Measurements from ENCODE around the gene CCT2.

The CCT2 gene

DNA sequence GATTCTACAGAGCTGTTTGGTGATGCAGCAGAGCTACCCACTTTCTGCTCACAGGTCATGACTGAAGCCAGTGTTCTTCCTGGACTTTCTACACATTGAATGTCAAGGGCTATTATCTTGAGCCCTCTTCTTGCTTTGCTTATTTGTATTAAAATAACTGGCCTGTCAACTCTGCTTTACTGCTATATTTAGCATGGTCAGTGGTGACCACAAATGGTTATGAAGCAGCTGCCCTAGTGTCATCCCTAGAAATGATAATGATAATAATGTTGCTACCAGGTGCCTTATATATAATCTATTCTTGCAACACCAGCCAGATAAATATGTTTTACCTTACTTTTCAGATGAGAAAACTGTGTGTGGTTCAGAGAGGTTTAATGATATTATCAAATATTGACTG, 28.1 kb downstream of the CCT2 start:
- DNase-seq (ENCODE audit: extremely low spot score), result no peak
- TF ChIP-seq NFRKB (IDR thresholded peaks at IDR 0.05), result no peak
- TF ChIP-seq HDGF (IDR thresholded peaks at IDR 0.05; ENCODE audit: borderline replicate concordance), result no peak
- no peak for TF ChIP-seq TARDBP (IDR thresholded peaks at IDR 0.05)
- no peak for TF ChIP-seq FOXK2 (IDR thresholded peaks at IDR 0.05)
- TF ChIP-seq ARNT (IDR thresholded peaks at IDR 0.05), result no peak
- no peak for TF ChIP-seq CTBP1 (IDR thresholded peaks at IDR 0.05; ENCODE audit: borderline replicate concordance)
- no peak for TF ChIP-seq SP1 (IDR thresholded peaks at IDR 0.05)
- ChIA-PET POLR2A (no interaction called here), CTCF (no interaction called here)

DNA sequence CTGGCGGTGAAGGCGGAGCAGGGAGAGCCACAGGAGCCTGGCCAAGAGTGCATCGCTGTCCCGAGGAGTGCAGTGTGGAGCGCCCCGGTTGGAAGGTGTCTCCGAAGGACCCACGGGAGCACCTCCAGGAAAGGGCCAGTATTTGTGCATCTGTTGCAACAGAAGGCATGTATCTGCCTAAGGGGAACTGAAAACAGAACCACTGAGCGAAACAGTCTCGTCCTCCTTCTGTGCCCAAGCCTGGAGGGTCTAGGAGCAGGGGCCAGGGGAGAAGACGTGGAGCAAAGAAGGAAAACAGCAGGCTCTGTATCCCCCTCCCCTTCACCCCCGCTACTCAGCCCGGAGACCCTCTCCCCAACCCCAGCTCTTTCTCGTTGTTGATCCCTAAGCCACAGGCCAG, 30.8 kb downstream of the CCT2 start:
- TF ChIP-seq LEF1 (IDR thresholded peaks at IDR 0.05; ENCODE audit: borderline replicate concordance) (no peak), BHLHE40 (IDR thresholded peaks at IDR 0.05; ENCODE audit: borderline replicate concordance) (no peak), HDGF (IDR thresholded peaks at IDR 0.05; ENCODE audit: borderline replicate concordance) (no peak), NFRKB (IDR thresholded peaks at IDR 0.05) (no peak), FOXA1 (IDR thresholded peaks at IDR 0.05) (no peak)
- no peak for DNase-seq (ENCODE audit: extremely low spot score)
- ChIA-PET POLR2A (no interaction called here), CTCF (no interaction called here)

DNA sequence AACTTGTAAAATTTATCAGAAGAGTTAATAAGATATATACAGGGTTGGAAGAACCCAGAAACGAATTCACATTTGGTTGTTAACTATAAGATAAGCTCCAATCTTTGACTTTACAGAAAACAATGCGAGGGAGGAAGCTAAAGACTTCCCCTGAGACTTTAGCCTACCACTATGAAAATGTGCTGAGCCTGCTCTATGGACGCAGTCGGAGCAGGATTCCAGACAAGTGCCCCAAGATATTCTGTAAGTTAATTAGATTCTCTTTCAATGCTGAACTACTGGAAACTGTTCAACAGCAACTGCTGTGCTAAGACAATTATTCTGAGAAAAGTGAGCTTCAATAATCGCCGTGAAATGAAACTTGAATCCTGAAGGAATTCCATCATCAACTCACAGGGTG, 33.8 kb downstream of the CCT2 start:
- ChIA-PET CTCF (interaction anchor here (0.6 to 1.6 kb wide), 2 partner anchors 21 to 36 kb away, joined by 5 to 6 read pairs; no protein-coding TSS in a partner anchor), POLR2A (no interaction called here)
- DNase-seq (ENCODE audit: extremely low spot score), result no peak
- no peak for TF ChIP-seq SP1 (IDR thresholded peaks at IDR 0.05)
- TF ChIP-seq, protein P1, sequence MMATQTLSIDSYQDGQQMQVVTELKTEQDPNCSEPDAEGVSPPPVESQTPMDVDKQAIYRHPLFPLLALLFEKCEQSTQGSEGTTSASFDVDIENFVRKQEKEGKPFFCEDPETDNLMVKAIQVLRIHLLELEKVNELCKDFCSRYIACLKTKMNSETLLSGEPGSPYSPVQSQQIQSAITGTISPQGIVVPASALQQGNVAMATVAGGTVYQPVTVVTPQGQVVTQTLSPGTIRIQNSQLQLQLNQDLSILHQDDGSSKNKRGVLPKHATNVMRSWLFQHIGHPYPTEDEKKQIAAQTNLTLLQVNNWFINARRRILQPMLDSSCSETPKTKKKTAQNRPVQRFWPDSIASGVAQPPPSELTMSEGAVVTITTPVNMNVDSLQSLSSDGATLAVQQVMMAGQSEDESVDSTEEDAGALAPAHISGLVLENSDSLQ (IDR thresholded peaks at IDR 0.05), result no peak
- no peak for TF ChIP-seq L3MBTL2 (conservative IDR thresholded peaks at IDR 0.05)
- no peak for TF ChIP-seq TARDBP (IDR thresholded peaks at IDR 0.05)

DNA sequence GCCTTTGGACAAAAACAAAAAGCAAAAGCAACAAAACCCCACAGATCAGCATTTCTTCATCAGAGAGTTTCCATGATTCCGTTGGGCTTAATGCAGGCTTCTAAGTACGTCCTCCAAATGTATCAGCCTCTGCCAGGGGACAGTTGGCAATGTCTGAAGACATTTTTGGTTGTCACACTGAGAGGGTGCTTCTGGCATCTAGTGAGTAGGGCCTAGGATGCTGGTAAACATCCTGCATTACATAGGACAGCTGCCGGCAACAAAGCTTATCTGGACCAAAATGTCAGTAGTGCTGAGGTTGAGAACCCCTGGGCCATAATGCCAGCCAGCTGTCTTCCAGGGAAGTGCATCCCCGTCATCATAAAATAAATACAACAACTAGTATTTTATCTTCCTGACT, 34.8 kb downstream of the CCT2 start:
- CTCF ChIA-PET, result interaction anchor here (1.6 kb wide), 1 partner anchor 20 kb away, joined by 5 read pairs; no protein-coding TSS in a partner anchor

DNA sequence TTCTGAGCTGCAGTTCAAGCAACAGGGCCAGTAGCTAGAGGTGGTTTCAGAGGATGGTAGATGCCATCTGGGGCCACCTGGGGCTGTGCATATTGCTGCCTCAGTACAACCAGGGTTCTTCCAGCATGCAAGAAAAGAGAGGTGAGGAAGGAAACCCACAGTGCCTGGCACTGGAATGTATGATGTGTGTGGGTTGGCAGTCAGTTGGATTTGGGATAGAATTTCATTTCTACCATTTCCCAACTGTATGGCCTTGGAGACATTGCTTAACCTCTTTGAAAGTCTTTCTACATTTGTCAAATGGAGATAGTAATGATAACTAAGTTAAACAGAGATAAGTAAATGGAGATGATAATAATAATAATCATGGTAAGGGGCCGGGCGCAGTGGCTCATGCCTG, 35.7 kb downstream of the CCT2 start:
- ChIA-PET POLR2A (no interaction called here), CTCF (no interaction called here)
- no peak for DNase-seq (ENCODE audit: extremely low spot score)
- no peak for TF ChIP-seq FOXM1 (IDR thresholded peaks at IDR 0.05; ENCODE audit: borderline replicate concordance)
- TF ChIP-seq TARDBP (IDR thresholded peaks at IDR 0.05), result no peak
- TF ChIP-seq FOXK2 (IDR thresholded peaks at IDR 0.05), result no peak
- no peak for TF ChIP-seq ELF4 (IDR thresholded peaks at IDR 0.05)
- no peak for TF ChIP-seq L3MBTL2 (conservative IDR thresholded peaks at IDR 0.05)
- TF ChIP-seq FOXA1 (IDR thresholded peaks at IDR 0.05), result no peak
- TF ChIP-seq, protein P1 (IDR thresholded peaks at IDR 0.05), result no peak
- no peak for TF ChIP-seq HDGF (IDR thresholded peaks at IDR 0.05; ENCODE audit: borderline replicate concordance)
- no peak for TF ChIP-seq ZNF384 (IDR thresholded peaks at IDR 0.05)
- no peak for TF ChIP-seq SUZ12 (IDR thresholded peaks at IDR 0.05)
- no peak for TF ChIP-seq NFRKB (IDR thresholded peaks at IDR 0.05)
- TF ChIP-seq BHLHE40 (IDR thresholded peaks at IDR 0.05; ENCODE audit: borderline replicate concordance), result no peak

More for the DNA sequence above, 34.8 kb downstream of the CCT2 start:
- POLR2A ChIA-PET, result no interaction called here
- no peak for DNase-seq (ENCODE audit: extremely low spot score)
- TF ChIP-seq CTBP1 (IDR thresholded peaks at IDR 0.05; ENCODE audit: borderline replicate concordance) (no peak), SUZ12 (IDR thresholded peaks at IDR 0.05) (no peak), NFRKB (IDR thresholded peaks at IDR 0.05) (no peak), L3MBTL2 (conservative IDR thresholded peaks at IDR 0.05) (no peak), BHLHE40 (IDR thresholded peaks at IDR 0.05; ENCODE audit: borderline replicate concordance) (no peak)

DNA sequence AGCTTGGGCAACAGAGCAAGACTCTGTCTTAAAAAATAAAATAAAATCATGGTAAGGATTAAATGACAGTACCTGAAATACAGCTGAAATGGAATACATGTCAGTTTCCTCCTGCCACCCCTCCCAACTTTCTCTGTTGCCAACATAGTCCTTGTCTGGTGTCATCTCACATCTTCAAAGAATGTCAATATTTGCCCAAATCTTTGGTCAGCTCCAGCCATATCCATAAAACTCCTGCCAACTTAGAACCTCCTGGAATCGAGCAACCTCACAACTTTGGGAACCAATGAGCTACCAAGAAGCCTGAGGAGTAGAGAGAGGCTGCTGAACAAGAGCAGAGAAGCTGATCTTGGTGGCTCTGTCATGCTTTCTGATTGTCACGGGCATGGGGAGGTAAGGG, 36.3 kb downstream of the CCT2 start:
- DNase-seq (ENCODE audit: extremely low spot score), result no peak
- CTCF ChIA-PET, result no interaction called here
- POLR2A ChIA-PET, result no interaction called here
- TF ChIP-seq ZNF384 (IDR thresholded peaks at IDR 0.05) (no peak), SP1 (IDR thresholded peaks at IDR 0.05) (no peak), NFRKB (IDR thresholded peaks at IDR 0.05) (no peak), LEF1 (IDR thresholded peaks at IDR 0.05; ENCODE audit: borderline replicate concordance) (no peak), CTBP1 (IDR thresholded peaks at IDR 0.05; ENCODE audit: borderline replicate concordance) (no peak), FOXA1 (IDR thresholded peaks at IDR 0.05) (no peak)
- TF ChIP-seq, protein P1 (IDR thresholded peaks at IDR 0.05), result no peak

DNA sequence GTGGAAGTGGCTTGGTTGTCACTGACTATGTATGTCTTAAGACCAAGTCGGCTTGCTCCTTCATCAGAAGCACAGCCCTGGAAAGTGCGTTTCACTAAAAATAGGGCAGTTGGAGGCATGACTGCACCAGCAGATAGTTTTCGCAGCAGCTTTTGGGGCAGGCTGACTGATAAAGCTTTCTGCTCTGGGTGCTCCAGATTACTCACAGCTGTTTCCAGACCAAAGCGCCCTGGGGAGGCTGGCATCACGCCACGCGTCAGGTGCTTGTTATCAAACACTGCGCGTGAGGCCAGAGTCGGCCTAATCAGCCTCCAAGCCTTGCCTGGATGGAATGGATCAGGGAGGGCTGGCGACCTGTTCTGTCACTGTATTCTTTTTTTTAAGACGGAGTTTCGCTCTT, 38.7 kb downstream of the CCT2 start:
- TF ChIP-seq HDGF (IDR thresholded peaks at IDR 0.05; ENCODE audit: borderline replicate concordance) (no peak), NFRKB (IDR thresholded peaks at IDR 0.05) (no peak), LEF1 (IDR thresholded peaks at IDR 0.05; ENCODE audit: borderline replicate concordance) (no peak), BHLHE40 (IDR thresholded peaks at IDR 0.05; ENCODE audit: borderline replicate concordance) (no peak), L3MBTL2 (conservative IDR thresholded peaks at IDR 0.05) (no peak), ARNT (IDR thresholded peaks at IDR 0.05) (no peak), FOXK2 (IDR thresholded peaks at IDR 0.05) (no peak), SUZ12 (IDR thresholded peaks at IDR 0.05) (no peak), CTBP1 (IDR thresholded peaks at IDR 0.05; ENCODE audit: borderline replicate concordance) (no peak), FOXM1 (IDR thresholded peaks at IDR 0.05; ENCODE audit: borderline replicate concordance) (no peak), SP1 (IDR thresholded peaks at IDR 0.05) (no peak), ZNF384 (IDR thresholded peaks at IDR 0.05) (no peak)
- TF ChIP-seq, protein P1 (IDR thresholded peaks at IDR 0.05), result no peak
- no peak for DNase-seq (ENCODE audit: extremely low spot score)
- CTCF ChIA-PET, result no interaction called here
- POLR2A ChIA-PET, result no interaction called here
